ENCODE measurements around the gene BUB3.

BUB3 gene

DNA sequence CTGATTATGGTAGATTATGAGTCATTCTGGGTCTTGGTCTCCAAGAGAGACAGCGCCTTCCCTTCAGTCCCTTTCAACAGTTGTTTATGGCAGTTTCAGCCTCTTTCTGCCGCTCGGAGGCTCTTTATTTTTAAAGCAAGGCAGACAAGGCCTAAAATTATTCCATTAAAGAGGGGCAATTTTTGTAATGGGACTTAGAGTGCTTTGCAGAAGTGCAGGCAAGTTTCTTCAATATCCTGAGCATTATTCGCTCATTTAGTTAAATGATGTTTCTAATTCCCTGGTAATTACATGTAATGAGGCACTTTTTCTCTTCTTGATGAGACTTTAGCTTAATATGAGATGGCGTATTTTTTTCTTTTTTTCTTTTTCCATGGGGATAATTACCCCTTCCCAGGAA, 33.6 kb downstream of the BUB3 start:
- H3K4me3 ChIP-seq (replicated peaks in 1 of 2; ENCODE audit: low read depth in 2 of 2, low read length in 2 of 2) = no peak overlapping the region
- TF ChIP-seq, protein P1, sequence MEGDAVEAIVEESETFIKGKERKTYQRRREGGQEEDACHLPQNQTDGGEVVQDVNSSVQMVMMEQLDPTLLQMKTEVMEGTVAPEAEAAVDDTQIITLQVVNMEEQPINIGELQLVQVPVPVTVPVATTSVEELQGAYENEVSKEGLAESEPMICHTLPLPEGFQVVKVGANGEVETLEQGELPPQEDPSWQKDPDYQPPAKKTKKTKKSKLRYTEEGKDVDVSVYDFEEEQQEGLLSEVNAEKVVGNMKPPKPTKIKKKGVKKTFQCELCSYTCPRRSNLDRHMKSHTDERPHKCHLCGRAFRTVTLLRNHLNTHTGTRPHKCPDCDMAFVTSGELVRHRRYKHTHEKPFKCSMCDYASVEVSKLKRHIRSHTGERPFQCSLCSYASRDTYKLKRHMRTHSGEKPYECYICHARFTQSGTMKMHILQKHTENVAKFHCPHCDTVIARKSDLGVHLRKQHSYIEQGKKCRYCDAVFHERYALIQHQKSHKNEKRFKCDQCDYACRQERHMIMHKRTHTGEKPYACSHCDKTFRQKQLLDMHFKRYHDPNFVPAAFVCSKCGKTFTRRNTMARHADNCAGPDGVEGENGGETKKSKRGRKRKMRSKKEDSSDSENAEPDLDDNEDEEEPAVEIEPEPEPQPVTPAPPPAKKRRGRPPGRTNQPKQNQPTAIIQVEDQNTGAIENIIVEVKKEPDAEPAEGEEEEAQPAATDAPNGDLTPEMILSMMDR (IDR thresholded peaks at IDR 0.05; ENCODE audit: low read depth, low read length) = no peak
- no peak for DNase-seq (ENCODE audit: low read depth in 2 of 2)

DNA sequence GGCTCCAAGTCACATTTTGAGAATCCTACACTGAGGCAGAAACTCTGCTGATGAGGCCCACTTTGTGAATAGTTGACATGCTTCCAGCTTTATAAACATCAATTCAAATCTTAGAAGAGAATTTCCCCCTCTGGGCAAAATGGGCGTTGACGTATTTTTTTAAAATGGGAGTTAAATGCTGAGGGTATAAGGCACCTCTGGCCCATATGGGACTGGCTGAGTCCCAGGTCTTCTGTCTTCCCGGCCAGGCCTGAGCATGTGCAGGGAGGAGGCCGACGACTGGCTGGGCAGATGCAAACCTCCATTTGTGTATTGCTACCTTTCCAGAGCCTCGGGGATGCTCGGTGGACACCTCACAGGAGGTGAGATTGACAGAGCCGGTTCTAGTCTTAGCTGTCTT, 37.7 kb downstream of the BUB3 start:
- TF ChIP-seq, protein P1 (IDR thresholded peaks at IDR 0.05; ENCODE audit: low read depth, low read length) = no peak
- DNase-seq (ENCODE audit: low read depth in 2 of 2) = no peak
- no peak overlapping the region for H3K4me3 ChIP-seq (replicated peaks in 1 of 2; ENCODE audit: low read depth in 2 of 2, low read length in 2 of 2)

DNA sequence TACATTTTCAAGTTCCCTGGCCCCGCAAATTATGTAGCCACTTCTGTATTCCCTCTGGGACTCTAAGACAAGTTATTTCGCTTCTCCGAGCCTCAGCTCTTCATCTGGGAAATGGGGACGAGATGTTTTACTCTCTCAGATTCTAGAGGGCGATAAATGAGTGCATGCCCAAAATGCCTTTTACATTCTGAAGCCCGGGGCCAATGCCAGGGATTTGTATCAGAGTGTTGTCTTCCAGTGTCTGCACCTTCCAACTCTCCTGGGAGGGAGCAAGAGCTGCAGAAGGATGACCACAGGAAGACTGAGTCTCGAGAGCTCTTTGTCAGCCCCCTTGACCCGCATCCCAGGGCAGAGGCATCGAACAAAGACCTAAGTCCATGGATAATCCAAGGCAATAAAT, 39.9 kb downstream of the BUB3 start:
- no peak for DNase-seq (ENCODE audit: low read depth in 2 of 2)
- TF ChIP-seq, protein P1 (IDR thresholded peaks at IDR 0.05; ENCODE audit: low read depth, low read length) = no peak
- no peak overlapping the region for H3K4me3 ChIP-seq (replicated peaks in 1 of 2; ENCODE audit: low read depth in 2 of 2, low read length in 2 of 2)

GRCh38 chr10:123200531-123200930, 46.3 kb downstream of the BUB3 start:
- no peak for DNase-seq (ENCODE audit: low read depth in 2 of 2)
- H3K4me3 ChIP-seq (replicated peaks in 1 of 2; ENCODE audit: low read depth in 2 of 2, low read length in 2 of 2) = no peak overlapping the region
- TF ChIP-seq, protein P1 (IDR thresholded peaks at IDR 0.05; ENCODE audit: low read depth, low read length) = no peak

DNA sequence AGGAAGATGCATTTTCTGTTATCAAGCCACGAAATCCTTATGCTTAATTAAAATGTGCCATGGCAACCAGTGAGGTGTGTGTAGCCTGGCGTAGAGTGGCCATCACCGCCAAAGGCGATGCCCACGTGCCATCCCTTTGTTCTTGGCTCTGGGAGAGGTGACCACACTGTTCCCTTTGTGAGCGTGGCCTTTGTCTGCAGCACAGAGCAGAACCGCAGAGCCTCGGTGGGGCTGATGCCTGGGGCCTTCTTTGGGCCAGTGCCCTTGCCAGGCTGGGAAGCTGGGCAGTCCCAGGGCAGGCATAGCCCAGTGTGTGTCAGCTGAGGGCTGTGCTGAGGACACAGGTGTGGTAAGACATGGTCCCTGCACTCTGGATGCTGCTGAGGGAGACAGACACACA, 48.3 kb downstream of the BUB3 start:
- no peak for DNase-seq (ENCODE audit: low read depth in 2 of 2)
- TF ChIP-seq, protein P1 (IDR thresholded peaks at IDR 0.05; ENCODE audit: low read depth, low read length) = no peak
- no peak overlapping the region for H3K4me3 ChIP-seq (replicated peaks in 1 of 2; ENCODE audit: low read depth in 2 of 2, low read length in 2 of 2)

DNA sequence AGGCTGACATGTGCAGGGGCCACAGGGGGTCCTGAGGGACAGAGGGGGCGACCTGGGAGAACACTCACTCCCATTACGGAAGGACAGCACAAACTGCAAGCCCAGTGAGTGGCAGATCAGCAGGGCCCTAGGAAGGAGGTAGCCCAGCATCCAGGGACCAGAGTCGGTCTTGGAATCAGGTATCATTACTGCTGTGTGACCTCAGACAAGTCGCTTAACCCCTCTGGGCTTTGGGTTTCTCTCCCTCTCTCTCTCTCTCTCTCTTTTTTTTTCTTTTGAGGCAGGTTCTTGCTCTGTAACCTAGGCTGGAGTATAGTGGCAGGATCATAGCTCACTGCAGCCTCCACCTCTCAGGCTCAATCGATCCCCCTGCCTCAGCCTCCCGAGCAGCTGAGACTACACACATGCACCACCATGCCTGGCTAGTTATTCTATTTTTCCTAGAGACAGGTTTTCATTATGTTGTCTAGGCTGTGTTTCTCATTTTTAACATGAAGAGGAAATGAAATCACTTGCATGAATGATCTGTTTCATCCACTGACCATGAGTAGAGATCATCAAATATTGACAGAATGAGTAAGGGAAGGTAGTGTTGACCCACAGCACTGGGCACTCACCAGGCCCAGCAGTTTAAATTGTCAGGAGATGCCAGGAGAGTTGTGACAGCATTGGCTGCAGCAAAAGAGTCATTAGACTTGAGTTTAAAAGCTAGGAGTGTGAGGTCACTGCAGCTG, 49.4 kb downstream of the BUB3 start:
- TF ChIP-seq, protein P1 (IDR thresholded peaks at IDR 0.05; ENCODE audit: low read depth, low read length) = no peak
- DNase-seq (ENCODE audit: low read depth in 2 of 2) = no peak
- no peak overlapping the region for H3K4me3 ChIP-seq (replicated peaks in 1 of 2; ENCODE audit: low read depth in 2 of 2, low read length in 2 of 2)

DNA sequence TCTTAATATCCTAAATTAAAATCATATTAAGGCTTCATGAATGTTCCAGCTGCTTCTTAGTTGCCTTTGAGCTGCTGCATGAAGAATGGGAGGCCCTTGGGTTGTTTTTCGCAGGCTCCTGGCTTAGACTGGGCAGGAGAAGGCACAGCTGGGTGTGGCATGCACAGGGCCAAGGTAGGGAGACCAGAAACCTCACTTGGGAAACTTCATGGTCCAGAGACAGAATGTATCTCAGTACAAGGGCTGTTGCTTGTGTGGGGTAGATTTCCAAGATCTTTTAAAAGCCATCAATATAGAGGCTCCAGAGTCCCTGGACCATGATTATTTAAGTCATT, 49.9 kb downstream of the BUB3 start:
- no peak for DNase-seq (ENCODE audit: low read depth in 2 of 2)
- TF ChIP-seq, protein P1 (IDR thresholded peaks at IDR 0.05; ENCODE audit: low read depth, low read length) = no peak
- no peak overlapping the region for H3K4me3 ChIP-seq (replicated peaks in 1 of 2; ENCODE audit: low read depth in 2 of 2, low read length in 2 of 2)
